Upper lobe of left lung (tissue), 4 donors: Measurements from ENCODE around the gene ATP6V1F.

Experiments used
- CTCF ChIP-seq, 6 experiments: fragments of 450-650 bp in 4 of 6; fragments of 200-600 bp in 2 of 6; sonication (generic) in 2 of 6; IDR thresholded peaks; one replicate each; pipeline ENCODE4 v1.5.1; 2016 to 2019; ENCODE audit warnings: antibody characterized with exemption in 6 of 6
- EP300 ChIP-seq, 4 donors: sonication (generic); formaldehyde crosslinking; IDR thresholded peaks; one replicate each; pipeline ENCODE4 v1.5.1; 2017; ENCODE audit warnings: antibody characterized with exemption in 4 of 4, control low read depth in 2 of 4
- POLR2A ChIP-seq, 4 donors: fragments of 450-650 bp; IDR thresholded peaks; one replicate each; pipeline ENCODE4 v1.5.1; 2016 to 2017; ENCODE audit warnings: antibody characterized with exemption in 4 of 4, mild to moderate bottlenecking in 2 of 4
- POLR2AphosphoS5 ChIP-seq, 2 donors: sonication (generic); formaldehyde crosslinking; IDR thresholded peaks; one replicate each; pipeline ENCODE4 v1.5.1; 2017; ENCODE audit warnings: antibody characterized with exemption in 2 of 2

DNA sequence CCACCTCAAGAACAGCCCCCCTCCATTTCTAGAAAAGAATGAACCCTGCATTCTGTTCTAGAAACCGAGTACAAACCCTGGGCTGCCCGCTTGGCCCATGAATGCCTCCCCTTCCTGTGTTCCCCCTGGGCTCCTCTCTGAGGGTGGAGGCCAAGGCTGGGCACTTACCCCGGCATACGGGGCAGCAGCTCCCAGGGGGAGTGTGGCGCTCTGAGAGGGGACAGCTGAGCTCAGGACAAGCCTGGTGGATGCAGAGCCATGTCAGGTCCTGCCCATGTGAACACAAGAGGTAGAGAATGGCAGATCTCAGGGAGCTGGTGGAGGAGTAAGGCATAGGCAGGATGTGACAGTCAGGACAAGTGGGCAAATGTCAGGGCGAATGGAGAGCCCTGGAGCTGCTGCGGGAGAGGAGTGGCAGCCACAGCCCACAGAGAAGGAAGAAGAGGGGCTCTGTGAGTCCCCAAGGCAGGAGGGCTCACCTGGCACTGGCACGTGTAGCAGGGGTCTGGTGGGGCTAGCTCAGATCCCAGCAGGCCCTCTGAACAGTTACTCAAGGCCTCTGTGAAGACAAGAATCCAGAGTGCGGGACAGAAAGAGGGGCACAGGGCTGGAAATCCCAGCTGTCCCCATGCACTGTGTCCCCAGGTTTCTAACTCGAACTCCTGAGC lies 18.9 kb downstream of the ATP6V1F start:
- TF ChIP-seq POLR2AphosphoS5 (IDR thresholded peaks at IDR 0.05) (no peak), CTCF (IDR thresholded peaks at IDR 0.05) (no peak), EP300 (IDR thresholded peaks at IDR 0.05) (no peak), POLR2A (IDR thresholded peaks at IDR 0.05) (no peak)
